KG1 (cell line): ENCODE data around the gene ELL2.

Experiments
- DNase-seq: peaks from one replicate; lab custom pipeline; 2025; lab: John Stamatoyannopoulos, UW

Gene ELL2

DNA sequence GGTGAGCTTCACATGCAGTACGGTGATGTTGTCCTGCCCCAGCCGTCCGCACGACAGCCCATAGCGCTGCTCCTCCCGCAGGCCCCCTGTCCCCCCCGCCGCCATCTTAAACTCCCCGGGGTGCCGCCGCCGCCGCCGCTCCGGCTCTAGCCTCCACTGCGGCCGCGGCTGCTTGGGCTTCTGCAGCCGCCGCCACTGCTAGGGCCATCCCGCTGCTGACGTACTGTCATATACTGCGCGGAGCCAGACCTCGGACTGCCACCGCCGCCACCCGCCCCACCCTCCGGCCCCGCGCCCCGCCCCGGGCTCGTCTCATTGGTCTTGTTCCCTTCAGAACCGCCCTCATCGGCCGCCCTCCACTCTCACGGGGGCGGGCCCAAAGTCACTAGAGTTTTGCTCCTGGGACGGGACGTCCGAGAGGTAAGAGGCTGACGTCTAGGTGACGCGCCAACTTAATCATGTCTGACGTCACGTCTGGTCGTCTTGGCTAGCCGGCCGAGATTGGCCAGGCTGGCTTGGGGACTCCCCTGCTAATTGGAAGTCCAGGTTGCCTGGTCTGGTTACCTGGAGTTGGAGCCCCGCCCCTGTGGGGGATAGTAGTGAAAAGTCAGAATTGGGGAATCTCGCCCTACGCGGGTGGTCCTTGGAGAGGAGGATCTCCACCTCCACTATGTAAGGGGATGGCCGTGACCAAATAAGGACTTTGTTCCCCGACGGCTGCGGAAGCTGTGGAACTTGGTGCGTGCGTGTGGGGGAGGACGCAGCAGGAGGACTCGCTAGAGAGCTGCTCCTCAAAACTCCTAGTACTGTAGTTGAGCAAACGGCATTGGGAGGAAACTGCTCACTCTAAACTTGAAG lies at the start of gene ELL2:
TSS of gene ELL2 (minus strand) at position 235 of the 858 bp plus-strand sequence. CDS start at position 105, 130 bp downstream.
- DNase-seq = peak; percentile 72

DNA sequence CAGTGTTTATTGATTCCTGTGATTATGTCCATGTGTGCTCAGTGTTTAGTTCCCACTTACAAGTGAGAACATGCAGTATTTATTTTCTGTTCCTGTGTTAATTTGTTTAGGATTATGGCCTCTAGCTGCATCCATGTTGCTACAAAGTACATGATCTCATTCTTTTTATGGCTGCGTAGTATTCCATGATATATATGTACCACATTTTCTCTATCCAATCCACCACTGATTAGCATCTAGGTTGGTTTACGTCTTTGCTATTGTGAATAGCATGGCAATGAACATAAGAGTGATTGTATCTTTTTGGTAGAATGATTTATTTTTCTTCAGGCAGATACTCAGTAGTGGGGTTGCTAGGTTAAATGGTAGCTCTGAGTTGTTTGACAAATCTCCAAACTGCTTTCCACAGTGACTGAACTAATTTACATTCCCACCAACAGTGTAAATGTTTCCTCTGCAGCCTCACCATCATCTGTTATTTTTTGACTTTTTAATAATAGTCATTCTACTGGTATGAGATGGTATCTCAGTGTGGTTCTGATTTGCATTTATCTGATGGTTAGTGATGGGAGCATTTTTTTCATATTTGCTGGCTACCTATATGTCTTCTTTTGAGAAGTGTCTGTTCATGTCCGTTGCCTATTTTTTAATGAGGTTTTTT lies 47.5 kb upstream of the ELL2 start:
- no peak for DNase-seq

DNA sequence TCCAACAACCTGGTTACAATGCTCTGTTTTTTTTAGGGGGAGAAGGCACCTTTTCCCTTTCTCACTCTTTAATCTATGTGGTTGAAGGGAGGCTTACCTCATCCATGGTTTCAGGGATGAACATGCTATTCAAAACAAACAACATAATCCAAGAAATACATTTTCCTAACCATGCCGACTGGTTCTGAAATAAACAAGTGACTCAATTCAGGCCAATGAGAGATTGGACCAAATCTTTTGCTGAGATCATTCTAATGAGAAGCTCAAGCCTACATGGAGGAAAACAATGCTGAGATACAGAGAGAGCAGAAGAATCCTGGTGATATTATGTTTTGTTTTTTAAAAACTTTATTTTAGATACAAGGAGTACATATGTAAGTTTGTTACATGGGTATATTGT lies 46.8 kb upstream of the ELL2 start:
- no peak for DNase-seq

DNA sequence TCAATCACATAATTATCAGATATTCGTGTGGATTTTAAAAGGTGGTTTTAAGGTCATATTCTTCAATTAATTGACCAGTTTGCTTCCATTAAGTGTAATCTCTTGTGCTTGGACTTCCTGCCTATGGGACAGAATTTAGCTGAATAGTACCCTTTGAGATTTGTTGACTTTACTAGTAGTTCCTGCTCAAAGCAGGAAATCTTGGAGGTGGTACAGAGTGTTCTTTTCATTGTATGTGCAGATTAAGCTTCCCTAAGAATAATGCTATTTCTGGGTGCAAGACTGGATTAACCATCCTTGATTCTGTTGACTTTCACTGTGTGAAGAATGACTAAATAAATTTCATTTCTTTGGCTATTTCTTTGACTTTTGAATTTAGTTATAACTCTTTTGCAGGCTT lies 45.4 kb upstream of the ELL2 start:
- DNase-seq = no peak

DNA sequence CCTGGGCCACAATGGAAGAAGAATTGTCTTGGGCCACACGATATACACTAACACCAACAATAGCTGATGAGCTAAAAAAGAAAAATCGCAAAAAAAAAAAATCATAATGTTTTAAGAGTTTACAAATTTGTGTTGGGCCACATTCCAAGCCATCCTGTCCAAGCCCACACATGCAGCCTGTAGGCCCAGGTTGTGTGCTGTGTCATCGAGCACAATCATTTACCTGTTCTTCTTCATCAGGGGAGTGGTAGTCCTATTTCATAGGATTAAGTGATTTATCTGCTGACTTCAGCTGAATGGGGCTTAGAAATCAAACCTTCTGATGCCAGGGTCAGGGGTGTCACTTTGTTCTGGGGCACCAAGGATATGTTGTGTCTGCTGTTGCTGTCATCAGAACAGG lies 44.6 kb upstream of the ELL2 start:
- no peak for DNase-seq

DNA sequence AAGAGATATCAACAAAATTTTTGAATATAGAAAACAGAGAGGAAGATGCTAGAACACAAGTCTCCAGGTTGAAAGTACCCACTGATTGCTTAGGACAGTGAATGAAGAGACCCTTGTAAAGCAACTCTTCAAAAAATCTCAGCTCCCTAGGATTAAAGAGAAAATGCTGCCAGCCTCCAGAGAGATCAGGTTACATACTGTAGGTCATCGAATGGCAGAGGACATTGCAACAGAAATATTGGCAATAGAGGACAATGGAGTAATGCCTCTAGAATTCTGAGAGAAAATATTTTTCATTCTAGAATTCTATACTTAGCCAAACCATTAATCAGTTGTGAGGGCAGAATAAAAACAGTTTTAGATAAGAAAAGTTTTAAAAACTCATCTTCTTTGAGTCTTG lies 43.1 kb upstream of the ELL2 start:
- DNase-seq = no peak

DNA sequence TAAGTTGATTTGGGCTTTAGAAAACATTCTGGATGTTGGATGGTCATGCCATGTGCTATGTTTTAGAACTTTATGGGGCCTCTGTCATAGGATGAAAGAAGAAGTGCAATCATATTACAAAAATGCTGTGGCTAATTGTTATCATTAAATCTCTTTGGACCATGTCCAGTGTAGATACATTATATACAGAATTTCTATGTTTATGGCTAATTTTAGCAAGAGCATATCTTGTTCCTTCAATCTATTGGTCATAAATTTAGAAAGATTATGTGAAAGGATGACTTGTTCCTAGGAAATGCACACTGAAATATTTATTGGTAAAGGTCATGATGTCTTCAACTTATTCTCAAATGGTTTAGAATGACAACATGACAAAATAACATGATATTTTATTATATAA lies 42.4 kb upstream of the ELL2 start:
- DNase-seq = no peak

DNA sequence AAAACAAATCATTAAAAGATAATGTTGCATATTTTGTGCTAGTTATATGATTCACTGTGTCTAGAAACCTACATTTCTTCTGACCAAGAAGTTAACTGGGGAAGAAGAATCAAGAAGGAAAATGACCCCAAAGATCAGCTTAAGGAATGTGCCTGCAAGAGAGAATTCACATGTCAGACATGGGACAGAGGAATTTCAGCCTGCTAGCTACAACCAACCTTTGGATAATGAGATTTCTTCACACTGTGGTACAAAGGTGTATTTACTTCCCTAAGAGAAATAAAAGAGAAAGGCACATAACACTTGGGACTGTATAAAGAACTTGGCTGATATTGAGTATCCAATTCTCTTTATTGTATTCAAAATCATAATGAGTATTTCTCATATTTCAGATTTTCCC lies 39.6 kb upstream of the ELL2 start:
- no peak for DNase-seq

DNA sequence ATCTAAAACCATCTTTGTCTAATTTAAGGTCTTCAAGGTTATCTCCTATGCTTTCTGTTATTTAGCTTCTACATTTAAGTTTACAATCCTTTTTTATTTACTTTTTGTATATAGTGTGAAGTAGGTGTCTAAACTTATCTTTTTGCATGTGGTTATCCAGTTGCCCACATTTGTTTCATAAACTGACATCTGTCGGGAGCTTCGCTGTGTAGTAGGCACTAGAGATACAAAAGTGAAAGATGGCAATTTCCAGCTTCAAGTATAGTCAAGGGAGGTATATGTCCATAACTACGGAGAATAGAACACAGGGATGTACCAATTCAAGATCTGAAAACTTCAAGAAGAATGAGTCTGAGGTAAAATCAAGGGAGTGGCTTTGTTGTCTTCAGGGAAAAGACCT lies 38.7 kb upstream of the ELL2 start:
- no peak for DNase-seq

DNA sequence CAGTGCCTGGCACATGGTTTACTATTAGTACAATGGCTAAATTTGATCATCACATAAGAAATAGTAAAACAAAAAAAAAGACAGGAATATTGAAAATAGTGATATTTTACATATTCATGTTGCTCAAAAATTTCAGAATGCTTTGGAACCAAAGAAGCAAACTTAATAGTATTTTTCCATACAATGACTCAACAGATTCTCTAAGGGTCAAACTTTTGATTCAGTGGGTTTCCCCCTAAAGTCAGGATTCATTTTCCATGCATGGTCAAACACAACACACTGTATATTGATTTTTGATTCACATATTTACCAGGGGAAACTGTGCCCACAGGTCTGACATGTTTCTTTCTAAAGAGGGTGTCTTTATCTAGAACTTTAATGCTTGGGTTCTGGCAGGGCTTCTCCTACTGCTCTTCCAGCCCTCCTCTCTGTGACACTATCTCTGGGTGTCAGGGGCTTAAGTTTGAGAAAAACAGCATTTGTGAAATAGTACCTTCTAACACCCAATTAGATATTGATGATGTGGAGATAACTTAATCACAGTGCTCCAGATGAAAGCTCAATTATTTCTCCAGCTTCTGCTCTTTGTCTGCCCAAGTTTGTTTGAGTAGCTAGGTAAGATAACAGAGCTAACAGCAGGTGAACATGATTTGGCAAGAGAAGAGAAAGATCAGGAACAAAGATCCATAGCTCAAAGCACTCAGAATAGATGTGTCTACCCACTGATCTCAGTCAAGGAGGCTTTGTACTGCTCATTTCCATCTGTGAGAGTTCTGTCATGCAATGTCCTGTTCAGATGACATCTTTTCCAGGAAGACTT lies 35.5 kb upstream of the ELL2 start:
- no peak for DNase-seq

DNA sequence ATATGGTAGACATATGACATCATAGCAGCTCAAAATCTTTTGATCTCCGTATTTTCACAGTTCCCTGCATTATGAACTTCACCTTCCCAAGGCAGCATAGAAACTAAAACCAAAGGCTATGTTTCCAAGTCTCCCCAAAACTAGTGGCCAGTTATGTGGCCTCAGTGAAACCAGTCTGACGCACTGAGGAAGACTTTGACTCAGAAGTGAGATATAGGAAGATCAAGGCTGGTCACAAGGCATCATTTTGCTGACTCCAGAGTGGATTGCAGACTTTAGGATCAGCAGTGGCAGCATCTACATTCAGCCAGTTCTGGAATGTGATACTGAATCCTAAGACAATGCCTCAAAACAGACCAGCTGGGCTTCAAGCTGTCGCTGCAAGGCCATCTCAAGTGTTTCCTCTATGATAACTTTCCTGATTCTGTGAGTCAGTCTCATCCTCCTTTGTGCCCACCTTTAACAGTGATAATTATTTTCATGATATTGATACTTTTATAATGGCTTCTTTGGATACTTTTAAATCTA lies 34.4 kb upstream of the ELL2 start:
- no peak for DNase-seq

DNA sequence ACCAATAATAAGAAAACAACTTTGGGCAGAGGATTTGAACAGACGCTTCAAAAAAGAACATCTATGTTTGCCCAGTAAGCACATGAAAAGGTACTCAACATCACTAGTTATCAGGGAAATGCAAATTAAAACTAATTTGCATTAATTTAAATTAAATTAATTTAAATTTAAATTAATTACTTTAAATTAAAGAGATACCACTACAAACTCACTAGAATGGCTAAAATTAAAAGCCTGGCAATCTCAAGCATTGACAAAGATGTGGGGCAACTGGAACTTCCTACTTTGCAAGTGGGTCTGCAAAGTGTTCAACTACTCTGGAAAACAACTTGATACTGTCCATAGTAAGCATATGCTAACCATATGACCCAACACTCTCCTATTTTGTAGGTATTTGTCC lies 32.1 kb upstream of the ELL2 start:
- no peak for DNase-seq

DNA sequence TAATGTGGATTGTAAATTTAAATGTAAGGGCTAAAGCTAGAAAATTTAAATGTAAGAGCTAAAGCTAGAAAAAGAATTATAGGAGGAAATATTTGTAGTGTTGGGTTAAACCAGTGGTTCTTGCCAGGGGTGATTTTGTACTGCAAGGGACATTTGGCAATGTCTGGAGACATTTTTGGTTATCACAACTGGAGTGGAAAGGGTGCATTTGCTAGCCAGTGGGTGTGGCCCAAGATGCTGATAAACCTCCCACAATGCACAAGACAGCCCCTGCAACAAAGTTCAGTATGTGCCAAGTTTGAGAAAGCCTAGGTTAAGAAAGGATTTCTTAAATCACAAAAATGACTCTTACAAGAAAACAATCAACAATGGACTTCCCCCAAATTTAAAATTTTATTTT lies 31.6 kb upstream of the ELL2 start:
- DNase-seq = no peak

DNA sequence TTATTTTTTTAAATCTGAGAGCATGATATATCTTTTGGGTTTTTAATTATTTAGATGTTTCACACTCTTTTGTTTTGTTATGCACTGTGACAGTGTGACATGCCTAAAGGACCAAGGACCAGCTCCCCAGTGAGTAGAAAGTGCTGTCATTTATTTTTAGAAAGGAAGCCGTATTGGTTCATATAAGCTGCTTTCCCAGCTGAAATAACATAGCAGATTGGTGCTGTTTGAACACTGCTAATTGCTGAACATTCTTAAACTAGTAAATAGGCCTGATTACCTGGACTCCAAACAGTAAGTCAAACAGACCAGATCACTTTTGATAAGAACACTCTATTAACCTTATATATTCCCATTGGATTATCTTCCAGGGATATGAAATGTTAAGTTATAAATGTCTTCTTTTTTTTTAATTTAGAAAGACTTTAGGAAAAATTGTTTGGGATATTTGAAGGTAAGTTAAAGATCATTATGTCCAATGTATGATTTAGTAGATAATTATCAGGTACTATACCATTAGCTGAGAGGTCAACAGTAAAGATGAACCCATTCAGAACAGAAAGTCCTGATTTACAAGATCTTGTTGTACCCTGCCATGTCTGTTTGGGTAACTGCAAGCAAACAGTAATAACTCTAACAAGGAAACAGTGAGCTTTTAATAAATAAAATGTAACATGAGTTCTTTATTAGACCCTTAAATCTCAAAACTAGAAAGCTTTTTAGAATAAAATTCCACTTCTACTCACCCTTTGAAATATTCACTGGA lies 27.8 kb upstream of the ELL2 start:
- no peak for DNase-seq

DNA sequence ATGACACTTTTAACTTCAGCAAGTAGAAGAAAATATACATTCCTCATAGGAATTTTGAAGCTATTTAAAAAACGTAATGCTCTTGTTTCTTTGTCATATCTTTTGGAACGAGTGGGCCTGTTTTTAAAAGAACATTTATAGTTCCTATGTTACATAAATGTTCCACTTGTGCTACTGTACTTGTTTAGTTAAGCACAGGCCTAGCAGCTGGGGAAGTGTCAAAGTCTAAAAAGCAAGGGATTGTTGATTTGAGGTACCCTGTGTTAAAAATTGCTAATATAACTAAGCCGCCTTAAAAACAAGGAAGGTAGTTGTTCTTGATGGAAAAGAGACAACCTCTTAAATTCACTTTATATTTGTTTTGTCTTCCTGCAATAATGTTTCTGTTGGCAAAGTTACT lies 27.2 kb upstream of the ELL2 start:
- DNase-seq = no peak

DNA sequence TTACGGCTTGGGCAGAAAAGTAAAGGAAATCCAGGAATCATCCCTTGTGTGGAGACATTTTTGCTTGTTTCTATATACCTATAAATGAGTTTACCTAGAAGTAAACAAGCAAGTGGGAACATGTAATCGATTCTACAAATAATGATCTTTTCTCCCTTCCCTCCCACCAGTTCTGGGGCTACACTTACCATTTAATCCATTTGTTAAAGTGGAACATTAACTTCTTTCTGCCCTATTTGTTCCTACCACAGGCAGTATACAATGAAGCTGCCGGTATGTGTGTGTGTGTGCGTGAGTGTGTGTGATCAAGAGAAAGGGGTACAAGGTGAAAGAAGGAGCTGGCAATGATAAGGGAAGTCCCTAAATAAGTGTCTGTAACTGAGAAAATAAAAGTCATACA lies 26.4 kb upstream of the ELL2 start:
- DNase-seq = no peak

DNA sequence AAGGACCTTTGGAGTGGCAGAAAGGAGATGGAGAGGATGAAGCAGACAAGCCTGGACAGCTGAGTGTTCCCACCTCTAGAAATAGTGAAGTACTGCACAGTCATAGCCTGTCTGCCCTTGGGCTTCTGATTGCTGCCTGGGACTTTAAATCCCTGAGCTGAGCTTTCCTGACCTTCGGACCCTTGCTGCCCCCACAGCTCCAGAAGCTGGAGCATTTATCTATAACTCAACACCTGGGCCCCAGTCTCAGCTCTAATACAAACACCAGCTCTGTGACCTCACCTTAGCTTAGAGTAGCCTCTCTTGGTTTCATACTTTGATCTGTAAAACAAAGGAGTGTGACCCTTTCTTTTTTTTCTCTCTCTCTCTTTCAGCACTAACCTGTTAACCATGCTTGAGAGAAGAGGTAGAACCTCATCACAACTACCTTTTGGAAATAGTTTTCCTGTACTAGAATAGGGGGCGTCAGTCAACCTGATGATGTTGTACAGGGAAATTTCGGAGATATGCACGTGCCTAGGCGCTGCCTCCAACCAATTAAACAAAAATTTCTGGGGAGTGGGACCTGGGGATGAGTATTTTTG lies 25.4 kb upstream of the ELL2 start:
- DNase-seq = no peak

DNA sequence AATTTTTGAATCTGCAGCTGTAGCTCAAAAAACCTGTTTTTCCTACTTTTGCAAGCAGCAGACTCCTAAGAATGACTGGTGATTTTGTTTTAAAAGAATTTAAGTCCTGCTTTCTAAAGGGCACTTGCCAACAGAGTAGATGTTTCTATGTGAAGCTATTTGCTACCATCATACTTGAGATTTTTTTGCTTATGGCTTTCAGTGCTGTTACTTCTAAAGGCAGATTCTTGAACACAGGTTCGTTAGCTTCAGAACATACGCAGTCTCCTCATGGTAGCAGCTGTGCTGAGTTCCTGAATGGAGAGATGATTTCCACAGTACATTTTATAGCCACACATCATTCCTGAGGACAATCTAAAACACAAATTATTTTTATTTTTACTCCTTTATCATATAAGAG lies 24.4 kb upstream of the ELL2 start:
- DNase-seq = no peak

DNA sequence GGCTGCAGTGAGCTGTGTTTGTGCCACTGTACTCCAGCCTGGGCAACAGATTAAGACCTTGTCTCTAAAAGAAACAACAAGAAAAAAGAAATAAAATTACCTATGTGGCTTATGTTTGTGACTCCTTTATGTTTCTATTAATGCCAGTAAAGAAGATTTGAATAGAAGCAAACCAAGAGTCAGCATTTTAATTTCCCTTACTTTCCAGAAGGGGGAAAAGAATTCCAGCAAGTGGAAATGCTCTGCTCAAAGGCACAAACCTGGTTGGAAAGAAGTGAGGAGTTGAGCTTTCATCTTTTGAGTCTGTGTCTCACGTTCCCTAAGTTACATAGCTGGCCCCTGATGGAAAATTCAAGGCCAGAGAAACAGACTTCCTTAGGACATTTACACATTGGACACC lies 23.6 kb upstream of the ELL2 start:
- no peak for DNase-seq

DNA sequence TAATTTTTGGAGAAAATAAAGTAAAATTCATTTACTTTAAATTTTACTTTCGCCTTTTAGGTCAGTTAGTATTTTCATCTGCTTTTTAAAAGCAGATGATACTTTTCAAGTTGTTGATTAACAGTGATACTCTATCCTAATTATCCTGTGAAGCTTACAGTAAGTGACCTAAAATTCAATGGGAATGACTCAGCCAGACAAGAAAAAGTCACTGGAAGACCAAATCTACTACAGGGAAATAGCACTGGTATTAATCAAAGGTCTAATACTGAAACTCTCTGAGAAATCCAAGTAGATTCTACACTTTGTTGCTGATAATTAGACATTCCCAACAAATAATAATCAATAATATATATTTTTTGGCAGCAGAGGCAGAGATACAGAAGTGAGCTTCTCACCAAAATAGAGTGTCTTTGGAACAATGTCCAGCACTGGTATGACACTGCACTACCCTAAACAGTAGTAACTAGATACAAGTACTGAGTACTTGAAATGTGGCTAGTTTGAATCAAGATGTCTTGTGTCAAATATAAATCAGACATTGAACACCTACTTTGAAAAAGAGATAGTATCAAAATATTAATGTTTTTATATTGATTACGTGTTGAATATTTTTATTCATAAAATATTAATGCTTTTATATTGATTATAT lies 22.8 kb upstream of the ELL2 start:
- DNase-seq = no peak

DNA sequence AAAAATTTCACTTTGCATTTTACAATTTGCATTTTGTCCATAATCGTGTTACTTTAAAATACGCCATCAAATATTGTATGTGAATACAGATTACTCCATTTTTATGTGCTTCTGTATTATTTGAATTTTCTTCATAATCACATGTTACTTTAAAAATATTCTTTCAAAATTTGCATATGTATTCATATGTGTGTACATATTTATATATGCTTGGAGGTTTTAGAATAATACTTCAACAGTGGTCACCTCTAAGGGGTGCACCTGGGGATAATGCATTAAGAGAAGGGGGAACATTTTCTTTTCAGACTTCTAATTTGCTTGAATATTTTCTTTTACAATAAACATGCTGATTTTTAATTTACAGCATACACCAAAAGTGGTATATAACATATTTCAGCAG lies 21.9 kb upstream of the ELL2 start:
- no peak for DNase-seq
